ENCODE results near the gene PIK3C3.

DNA sequence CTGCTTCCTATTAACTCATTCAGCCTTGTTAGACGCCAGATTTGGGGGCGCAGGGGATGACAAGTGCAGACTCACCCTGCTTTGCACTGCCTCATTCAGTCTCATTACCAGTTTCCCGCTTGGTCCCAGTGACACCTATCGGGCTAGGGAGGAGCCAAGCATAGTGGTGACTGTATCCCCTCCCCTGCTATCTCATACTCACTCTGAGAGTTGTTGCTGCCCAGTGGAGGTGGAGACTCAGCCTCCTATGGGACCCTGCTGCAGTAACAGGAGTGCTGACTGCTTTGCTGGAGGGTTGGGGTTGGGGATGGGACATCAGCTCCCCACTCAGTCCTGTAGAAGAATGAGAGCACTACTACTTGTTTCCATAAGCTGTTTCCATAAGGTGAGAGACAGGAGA lies 21.3 kb upstream of the PIK3C3 start:
- TF ChIP-seq, protein P1, sequence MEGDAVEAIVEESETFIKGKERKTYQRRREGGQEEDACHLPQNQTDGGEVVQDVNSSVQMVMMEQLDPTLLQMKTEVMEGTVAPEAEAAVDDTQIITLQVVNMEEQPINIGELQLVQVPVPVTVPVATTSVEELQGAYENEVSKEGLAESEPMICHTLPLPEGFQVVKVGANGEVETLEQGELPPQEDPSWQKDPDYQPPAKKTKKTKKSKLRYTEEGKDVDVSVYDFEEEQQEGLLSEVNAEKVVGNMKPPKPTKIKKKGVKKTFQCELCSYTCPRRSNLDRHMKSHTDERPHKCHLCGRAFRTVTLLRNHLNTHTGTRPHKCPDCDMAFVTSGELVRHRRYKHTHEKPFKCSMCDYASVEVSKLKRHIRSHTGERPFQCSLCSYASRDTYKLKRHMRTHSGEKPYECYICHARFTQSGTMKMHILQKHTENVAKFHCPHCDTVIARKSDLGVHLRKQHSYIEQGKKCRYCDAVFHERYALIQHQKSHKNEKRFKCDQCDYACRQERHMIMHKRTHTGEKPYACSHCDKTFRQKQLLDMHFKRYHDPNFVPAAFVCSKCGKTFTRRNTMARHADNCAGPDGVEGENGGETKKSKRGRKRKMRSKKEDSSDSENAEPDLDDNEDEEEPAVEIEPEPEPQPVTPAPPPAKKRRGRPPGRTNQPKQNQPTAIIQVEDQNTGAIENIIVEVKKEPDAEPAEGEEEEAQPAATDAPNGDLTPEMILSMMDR (conservative IDR thresholded peaks at IDR 0.05; ENCODE audit: low read depth, low read length), result no peak
- TF ChIP-seq EZH2 (IDR thresholded peaks at IDR 0.05; ENCODE audit: borderline replicate concordance, low read depth, low read length, poor library complexity, severe bottlenecking), result no peak

All from A673 (cell line).